SK-MEL-5 (cell line): ENCODE results near the gene CLEC11A. TPM values are rescaled to one million over a fixed set of nuclear protein-coding genes. Genes with fewer than 3 reads are reported as not detected.

ENCODE experiments used
- DNase-seq: peaks from one replicate; pipeline ENCODE4 v3.0.0-alpha.2; 2016; ENCODE audit warnings: low read depth, low spot score
- in situ Hi-C: cut with HindIII; loops from 2 replicates; pipeline ENCODE4 v1.10.0; 2016; ENCODE audit warnings: low sequenced_read_pairs, high pct_unique_total_duplicates, low pct_unique_long_range_greater_than_20kb
- total RNA-seq: library from RNA; depleted of rRNA; stranded (reverse); fragments of >200 nt; shearing (Covaris generic); gene quantifications from 2 replicates; pipeline ENCODE4 v1.2.3, GENCODE V29; 2014

The CLEC11A gene
- total RNA-seq, 1 experiment from 2014 or later, result 1.2 TPM

DNA sequence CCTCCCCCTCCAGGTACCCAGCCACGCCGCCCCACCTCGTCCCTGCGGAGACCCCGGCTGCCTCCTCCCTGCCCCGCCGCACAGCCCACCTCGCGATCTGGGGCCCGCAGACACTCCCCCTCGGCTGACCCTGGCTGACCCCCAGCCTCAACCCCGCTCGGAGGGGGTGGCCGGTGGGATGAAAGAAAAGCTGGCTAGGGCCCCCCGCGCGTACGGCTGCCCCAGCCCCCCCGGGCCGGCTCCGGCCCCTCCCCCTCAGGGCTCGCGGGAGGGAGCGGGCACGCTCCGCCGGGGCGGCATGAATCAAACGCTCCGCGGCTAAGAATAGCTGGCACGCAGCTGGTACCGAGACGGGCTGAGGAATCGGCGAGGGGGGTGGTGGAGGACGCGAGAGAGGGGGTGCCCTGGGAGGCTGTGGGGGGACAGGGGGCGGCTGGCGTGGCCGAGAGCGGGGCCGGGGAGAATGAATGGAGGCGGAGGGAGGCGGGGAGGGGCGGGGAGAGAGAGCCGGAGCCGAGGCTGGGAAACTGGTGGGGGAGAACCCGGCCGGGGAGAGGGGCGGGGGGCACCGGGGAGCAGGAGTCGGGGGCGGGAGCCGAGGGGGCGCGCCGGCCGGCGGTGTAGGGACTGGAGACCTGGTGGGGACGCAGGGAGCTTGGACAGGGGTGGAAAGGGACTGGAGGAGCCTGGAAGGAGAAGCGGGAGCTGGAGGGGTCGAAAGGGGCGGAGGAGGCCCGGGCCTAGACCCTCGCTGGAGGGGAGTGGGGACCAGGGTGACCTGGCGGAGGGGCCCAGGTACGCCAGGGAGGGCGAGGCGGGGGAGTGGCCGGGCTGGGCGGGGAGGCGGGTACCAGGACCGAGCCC is 4.7 kb upstream of the CLEC11A start:
- in situ Hi-C loops, result no loop called here

DNA sequence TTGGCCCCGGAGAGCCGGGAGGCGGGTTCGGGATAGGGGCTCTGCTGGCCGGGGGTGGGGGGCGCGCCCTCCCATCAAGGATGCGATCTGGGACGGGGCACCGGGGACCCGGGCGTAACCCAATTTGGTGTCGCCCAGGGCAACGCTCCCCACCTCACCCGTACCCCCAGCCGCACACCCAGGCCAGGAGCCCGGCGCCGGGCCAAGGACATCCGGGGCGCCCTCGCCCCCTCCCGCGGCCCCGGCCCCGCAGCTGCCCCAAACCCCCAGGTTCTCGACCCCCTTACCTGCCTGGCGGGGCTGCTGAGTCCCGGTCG is 4.1 kb upstream of the CLEC11A start:
- in situ Hi-C loops, result no loop called here

More for the DNA sequence above, 4.7 kb upstream of the CLEC11A start:
- no peak for DNase-seq

DNA sequence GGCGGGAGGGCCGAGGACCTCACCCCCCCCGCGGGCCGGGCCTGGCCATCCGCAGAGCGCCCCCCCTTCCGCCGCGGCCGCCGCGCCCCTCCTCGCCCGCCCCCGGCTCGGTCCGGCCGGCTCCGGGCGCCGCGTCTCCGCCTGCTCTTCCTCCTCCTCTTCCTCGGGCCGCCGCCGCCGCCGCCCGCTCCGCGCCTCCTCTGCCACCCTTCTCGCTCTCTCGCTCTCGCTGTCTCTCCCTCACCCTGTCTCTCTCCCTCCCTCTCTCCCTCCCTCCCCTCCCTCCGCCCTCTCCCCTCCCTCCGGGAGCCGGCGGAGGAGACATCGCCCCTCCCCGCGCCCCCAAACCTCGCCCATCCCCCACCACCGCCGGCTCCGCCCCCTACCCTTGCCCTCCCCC is 3.6 kb upstream of the CLEC11A start, which contains the start of gene SHANK1:
Gene SHANK1, minus strand, starts transcription at position 237 of the 400 bp plus-strand sequence. CDS start 2,883 bp downstream, outside the sequence.
- in situ Hi-C loops, result no loop called here

More for the DNA sequence above, 4.1 kb upstream of the CLEC11A start:
- DNase-seq, result no peak

DNA sequence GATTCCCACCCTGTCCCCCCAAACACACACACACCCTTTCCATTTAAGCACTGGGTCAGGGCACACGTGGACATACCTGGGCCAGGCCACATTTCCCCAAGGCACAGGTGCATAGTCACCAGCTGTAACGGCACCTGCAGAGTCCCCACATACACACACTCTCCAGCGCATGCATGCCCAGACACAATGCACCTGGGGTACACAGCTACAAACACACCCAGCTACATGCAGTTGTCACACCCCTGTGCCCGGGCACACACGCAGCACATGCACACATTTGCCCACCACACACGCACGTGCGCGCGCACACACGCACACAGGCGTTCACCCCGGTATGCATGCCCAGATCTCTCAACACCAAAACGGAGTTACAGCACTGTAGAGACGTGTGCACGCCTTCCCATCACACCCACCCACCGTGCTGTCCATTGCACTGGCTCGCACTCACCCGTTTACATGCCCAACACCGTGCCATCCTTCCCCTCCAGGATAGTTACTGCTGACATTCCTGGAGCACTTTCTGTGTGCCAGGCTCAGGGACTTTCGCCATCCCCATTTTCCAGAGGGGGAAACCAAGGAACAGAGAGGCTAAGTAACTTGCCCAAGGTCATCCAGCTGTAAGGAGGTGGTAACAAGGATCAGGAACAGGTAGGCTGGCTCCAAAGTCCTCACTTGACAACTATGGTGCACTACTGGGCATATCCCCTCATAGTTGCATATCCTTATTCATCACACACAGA is 2.8 kb upstream of the CLEC11A start:
- in situ Hi-C loops, result no loop called here
- DNase-seq, result no peak

More for the DNA sequence above, 3.6 kb upstream of the CLEC11A start, which contains the start of gene SHANK1:
- no peak for DNase-seq

DNA sequence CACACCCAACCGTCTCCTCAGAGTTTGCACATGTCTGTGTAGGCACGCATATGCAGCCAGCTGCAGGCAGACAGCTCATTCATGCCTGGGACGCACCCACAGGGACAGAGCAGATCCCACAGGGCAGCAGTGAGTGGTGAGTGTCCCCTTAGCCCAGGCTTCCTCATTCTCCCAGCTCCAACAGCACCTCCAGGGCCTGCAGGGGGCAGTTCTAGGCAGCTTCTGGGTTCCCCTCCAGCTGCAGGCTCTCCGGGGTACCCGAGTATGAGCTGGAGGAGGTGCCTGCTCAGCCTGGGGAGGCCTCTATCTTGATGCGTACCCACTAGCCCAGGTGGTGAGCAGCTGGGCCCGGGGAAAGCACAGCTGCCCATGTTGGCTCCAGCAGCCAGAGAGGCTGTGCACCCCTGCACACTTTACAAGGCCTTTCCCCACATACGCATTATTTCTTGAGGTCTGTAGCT is 2.2 kb upstream of the CLEC11A start:
- no peak for DNase-seq
- in situ Hi-C loops, result no loop called here

DNA sequence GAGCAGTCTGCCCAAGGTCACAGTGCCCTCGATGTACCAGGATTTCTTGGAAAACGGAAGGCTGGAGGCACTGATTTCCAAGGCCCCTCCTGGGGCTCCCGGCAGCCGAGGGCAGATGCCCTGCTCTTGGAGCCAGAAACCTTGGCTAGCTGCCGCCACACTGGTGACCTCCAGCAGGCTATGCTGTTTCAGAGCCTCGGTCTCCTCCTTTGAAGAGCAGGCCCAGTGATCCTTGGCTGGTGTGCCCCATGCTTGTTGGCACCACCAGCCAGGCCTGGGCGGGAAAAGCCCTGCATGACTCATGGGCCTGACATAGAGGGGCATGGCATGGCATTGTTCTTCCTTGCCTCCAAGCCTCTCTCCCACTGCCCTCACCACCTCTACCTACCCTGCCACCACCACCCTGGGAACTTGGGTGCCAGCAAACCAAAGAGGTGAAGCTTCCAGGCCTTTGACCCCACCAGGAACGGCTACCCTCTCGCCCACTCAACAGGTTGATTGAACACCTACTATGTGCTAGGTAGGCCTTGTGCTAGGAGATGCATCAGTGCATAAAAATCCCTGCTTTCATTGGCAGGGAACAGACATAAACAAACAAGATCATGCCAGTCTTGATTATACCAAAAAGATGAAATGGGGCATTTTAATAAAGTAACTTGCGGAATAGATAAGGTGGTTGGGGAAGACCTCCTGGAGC is 1.6 kb upstream of the CLEC11A start:
- in situ Hi-C loops, result no loop called here

DNA sequence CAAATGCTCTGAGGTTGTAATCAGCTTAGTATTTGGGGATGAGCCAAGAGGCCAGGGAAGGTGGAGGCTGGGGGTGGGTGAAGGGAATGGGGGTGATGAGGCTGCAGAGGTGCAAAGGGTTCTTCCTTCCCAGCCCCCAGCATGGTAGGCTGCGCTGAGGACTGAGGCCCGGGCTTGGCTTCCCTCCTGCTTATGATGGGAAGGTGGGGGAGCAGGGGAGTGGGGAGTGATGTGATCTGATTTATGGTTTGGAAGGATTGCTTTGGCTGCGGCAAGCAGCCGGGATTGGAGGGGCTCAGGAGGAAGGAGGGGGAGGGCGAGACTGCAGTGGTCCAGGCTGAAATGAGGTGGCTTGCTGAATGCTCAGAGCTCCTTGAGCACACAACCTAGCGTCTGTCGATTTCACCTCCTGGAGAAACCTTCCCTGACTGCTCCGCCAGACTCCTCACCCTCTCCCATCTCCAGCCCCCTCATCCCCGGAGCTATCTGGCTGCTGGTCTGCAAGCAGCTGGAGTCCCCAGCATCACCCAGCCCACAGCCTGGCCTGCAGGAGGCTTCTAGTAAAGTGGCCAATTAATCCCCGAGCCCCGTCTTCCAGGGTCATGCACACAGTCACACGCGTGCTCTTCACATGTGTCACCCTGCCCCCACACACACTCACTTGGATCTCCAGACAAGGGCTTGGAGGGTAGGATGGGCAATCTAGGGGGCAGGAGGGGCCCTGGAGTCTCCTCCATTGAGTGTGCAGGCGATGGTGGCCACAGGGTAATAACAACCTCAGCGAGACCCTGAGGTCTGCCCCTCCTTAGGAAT is 757 bp upstream of the CLEC11A start:
- no peak for DNase-seq
- in situ Hi-C loops, result no loop called here

More for the DNA sequence above, 1.6 kb upstream of the CLEC11A start:
- no peak for DNase-seq

DNA sequence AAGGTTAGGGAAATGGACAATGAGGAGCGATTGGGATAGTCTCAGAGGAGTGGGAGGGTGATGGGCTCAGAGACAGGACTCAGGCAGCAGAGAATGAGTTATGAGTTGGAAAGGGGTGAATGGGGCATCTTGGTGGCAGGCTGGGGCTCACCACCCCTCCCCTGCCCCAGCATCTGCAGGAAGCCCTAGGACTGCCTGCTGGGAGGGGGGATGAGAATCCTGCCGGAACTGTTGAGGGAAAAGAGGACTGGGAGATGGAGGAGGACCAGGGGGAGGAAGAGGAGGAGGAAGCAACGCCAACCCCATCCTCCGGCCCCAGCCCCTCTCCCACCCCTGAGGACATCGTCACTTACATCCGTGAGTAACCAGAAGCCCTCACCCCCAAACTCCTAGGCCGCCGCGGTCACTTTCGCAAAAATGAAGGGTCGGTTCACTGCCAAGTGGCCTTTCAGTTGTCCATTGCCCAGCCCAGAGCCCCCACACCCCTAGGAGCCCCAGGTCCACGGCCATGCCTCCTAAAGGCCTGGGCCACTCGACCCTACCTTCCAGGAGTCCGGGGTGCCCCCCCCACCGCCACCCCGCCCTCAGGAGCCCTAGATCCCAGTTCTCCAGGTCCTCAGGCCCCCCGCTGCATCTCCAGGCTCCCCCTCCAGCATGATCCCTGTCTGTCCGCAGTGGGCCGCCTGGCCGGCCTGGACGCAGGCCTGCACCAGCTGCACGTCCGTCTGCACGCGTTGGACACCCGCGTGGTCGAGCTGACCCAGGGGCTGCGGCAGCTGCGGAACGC is 764 bp downstream of the CLEC11A start:
- in situ Hi-C loops, result no loop called here
- DNase-seq, result no peak

DNA sequence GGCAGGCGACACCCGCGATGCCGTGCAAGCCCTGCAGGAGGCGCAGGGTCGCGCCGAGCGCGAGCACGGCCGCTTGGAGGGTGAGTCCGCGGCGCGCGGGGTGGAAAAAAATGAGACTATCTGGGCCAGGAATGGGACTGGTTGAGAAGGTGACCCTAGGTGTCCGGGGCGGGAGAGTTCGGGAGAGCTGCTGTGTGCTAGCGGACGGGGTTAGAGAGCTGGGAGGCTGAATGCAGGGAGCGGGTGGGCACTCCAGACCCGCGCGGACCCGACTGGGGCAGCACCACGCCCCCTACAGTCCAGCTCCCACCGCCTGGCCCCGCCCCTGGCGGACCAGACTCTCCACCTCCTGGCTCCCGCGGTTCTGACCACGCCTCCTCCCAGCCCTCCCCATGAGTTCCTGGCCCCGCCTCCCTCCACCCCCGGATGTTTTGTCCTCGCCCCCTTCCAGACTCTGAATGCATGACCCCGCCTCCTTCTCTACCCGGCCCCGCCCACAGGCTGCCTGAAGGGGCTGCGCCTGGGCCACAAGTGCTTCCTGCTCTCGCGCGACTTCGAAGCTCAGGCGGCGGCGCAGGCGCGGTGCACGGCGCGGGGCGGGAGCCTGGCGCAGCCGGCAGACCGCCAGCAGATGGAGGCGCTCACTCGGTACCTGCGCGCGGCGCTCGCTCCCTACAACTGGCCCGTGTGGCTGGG is 1.5 kb downstream of the CLEC11A start:
- peak; percentile 99 for DNase-seq
- in situ Hi-C loops, result no loop called here

DNA sequence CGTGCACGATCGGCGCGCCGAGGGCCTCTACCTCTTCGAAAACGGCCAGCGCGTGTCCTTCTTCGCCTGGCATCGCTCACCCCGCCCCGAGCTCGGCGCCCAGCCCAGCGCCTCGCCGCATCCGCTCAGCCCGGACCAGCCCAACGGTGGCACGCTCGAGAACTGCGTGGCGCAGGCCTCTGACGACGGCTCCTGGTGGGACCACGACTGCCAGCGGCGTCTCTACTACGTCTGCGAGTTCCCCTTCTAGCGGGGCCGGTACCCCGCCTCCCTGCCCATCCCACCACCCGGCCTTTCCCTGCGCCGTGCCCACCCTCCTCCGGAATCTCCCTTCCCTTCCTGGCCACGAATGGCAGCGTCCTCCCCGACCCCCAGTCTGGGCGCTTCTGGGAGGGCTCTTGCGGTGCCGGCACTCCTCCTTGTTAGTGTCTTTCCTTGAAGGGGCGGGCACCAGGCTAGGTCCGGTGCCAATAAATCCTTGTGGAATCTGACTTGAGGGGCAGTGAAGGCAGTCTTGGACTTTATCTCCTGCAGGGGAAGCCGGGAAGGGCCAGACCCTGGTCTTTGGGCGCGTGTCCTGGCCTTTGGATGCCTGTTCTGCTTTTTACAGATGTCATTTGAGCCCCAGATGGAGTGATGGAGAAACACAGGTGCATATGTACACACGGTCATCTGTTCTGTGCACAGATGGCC is 2.2 kb downstream of the CLEC11A start:
- in situ Hi-C loops, result no loop called here
- no peak for DNase-seq

DNA sequence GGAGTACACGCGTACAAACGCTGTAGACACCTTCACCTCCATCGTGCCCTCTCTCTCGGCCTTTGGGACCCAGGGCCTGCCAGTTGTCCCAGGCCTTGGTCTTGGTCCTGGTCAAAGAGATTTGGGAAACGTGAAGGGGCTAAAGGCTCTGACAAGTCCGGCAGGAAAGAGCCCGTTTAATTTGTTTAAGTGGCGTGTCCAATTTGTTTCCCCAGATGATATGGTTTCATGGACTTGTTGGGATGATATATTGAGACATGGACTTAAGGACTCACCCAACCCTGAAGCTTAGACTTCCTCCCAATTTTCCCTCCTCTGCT is 2.7 kb downstream of the CLEC11A start:
- DNase-seq, result no peak
- in situ Hi-C loops, result no loop called here

DNA sequence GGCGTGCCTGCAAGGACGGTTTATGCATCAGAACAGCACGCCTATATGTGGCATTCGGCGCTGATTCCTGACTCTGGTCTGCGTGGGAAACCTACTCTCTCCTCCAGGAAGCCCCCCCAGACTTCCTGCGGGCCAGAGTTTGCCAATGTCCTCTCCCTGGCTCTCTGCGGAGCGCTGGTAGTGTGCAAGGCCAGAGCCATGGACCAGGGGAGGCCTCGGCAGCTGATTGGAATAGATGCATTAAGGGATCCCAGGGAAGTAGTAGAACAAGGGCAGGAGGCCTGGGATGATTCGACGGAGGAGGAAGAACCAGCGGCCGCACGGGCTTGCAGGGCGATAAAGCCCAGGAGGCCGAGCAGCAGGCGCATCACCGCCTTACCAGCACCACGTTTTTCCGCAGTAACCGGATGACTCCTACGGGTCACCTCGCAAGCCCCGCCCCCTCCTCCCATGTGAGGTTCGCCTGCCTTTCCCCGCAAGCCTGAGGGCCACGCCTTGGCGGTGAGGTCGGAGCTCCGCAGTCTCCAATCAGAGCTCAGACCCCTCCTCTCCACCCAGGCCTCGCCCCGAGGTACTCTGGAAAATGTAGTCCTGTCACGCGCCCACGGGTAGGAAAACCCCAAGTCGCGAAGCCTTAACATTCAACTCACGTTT is 5.0 kb downstream of the CLEC11A start:
- DNase-seq, result no peak
- in situ Hi-C loops, result no loop called here

DNA sequence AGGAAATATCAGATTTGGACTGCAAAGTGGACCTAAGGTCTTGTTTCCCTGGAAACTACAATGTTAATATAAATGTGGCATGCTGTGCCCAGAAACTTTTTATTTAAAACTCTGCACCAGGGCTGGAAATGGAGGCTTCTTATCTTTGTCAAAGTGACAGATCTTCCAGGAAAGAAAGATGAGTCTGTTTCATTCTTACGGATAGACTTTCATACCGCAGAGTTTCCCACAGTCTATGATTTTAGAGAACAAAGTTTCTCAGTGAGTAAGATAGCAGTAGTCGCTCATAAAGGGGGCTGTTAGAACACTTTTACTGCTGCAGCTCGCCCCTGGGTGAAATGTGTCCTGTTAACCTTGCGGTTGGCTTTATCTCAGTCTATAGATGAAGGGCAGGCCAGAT is 6.7 kb downstream of the CLEC11A start:
- in situ Hi-C loops, result no loop called here
- DNase-seq, result no peak

DNA sequence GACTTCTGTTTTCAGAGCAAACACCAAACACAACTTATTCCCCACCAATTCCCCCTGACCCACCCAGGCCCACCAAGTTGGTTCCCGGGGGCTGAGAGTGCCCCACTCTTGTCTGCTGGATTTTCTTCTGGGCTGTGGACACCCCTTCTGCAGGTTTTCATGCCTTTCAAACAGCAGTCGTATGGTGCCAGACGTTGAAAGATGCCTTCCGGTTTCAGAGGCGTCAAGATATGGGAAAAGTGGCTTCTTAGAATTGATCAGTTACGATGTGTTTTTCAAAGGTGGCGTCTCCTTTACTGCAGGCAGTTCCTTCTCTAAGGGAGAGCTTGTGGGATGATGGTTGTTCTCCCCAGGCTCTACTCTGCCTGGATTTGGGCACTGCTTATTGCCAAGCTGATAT is 12.7 kb downstream of the CLEC11A start:
- no peak for DNase-seq
- in situ Hi-C loops, result no loop called here

DNA sequence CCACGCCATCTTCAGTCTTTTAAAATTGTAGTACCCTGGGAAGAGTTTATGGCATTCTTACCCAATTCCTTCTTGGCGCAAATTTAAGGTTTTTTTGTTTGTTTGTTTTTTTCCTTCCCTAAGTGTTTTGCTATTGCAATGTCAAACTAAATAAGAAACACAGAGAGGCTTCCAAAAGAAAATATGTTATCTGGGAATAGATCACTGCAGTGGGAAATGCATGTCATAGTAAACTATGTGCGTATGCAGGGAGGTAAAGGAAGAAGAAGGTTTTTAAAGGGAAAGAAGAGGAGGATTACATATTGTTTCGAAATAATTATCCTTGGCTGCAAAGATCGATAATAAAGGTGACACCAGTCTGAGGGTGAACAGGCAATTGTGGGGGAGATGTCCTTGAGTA is 13.2 kb downstream of the CLEC11A start:
- in situ Hi-C loops, result no loop called here

More for the DNA sequence above, 13.2 kb downstream of the CLEC11A start:
- no peak for DNase-seq
